Hair follicle dermal papilla cell (primary cell): ENCODE results near the gene TP53TG5. TPM values are rescaled to one million over a fixed set of nuclear protein-coding genes. Genes with fewer than 3 reads are reported as not detected.

Source experiments
- small RNA-seq: library from RNA; depleted of rRNA; stranded (forward); fragments of <200 nt; gene quantifications from one replicate; pipeline ENCODE3, GENCODE V24; 2012
- total RNA-seq: library from RNA; depleted of rRNA; stranded (reverse); fragments of >200 nt; gene quantifications from 2 replicates; pipeline ENCODE4 v1.2.3, GENCODE V29; 2012

TP53TG5 gene
- not detected in 2 replicates for total RNA-seq

GRCh38 chr20:45378191-45378590 is at the start of gene TP53TG5:
Gene TP53TG5, minus strand, starts transcription at chr20:45378325. Its CDS starts 89 bp downstream, at chr20:45378236.

GRCh38 chr20:45415822-45416637 is 37.9 kb upstream of the TP53TG5 start, which contains the start of gene PIGT:
Gene PIGT, plus strand, starts transcription at chr20:45416141. Its CDS starts 16 bp downstream, at chr20:45416157.

GRCh38 chr20:45407783-45408645 is 29.9 kb upstream of the TP53TG5 start, which contains the start of gene DBNDD2:
Gene DBNDD2, plus strand, starts transcription at chr20:45408289. Its CDS starts 179 bp downstream, at chr20:45408468.

GRCh38 chr20:45362804-45363610 is 15.1 kb downstream of the TP53TG5 start, which contains the start of gene SYS1:
Gene SYS1, plus strand, starts transcription at chr20:45363156. Its CDS starts 376 bp downstream, at chr20:45363532.

GRCh38 chr20:45347936-45348778 is 30.0 kb downstream of the TP53TG5 start, which contains the start of gene SDC4:
Gene SDC4, minus strand, starts transcription at chr20:45348424. Its CDS starts 40 bp downstream, at chr20:45348384.

Small RNA genes lying within 50 kb of the gene (small RNA-seq; reads per million reads assigned to genes)
- not detected for gene MIR6812

Other genes with a start within 250 kb of the TP53TG5 start
- not detected in 2 replicates for gene PI3, start 203.4 kb downstream of the TP53TG5 start, total RNA-seq
- gene SEMG1, start 171.3 kb downstream of the TP53TG5 start, total RNA-seq, result not detected in 2 replicates
- not detected in 2 replicates for gene SEMG2, start 157.0 kb downstream of the TP53TG5 start, total RNA-seq
- not detected in 2 replicates for gene SLPI, start 123.8 kb downstream of the TP53TG5 start, total RNA-seq
- gene RBPJL, start 71.5 kb downstream of the TP53TG5 start, total RNA-seq, result not detected in 2 replicates
- gene MATN4, start 70.0 kb downstream of the TP53TG5 start, total RNA-seq, result not detected in 2 replicates
- 170 and 210 TPM in 2 replicates for gene SDC4, start 29.9 kb downstream of the TP53TG5 start, total RNA-seq
- 32.5 and 33.3 TPM in 2 replicates for gene SYS1, start 15.2 kb downstream of the TP53TG5 start, total RNA-seq
- gene DBNDD2, start 30.0 kb upstream of the TP53TG5 start, total RNA-seq, result 3.9 and 10.2 TPM in 2 replicates
- 51.0 and 63.4 TPM in 2 replicates for gene PIGT, start 37.8 kb upstream of the TP53TG5 start, total RNA-seq
- not detected in 2 replicates for gene WFDC2, start 91.4 kb upstream of the TP53TG5 start, total RNA-seq
- gene SPINT3, start 137.3 kb upstream of the TP53TG5 start, total RNA-seq, result not detected in 2 replicates
- not detected in 2 replicates for gene WFDC6, start 161.2 kb upstream of the TP53TG5 start, total RNA-seq
- not detected in 2 replicates for gene EPPIN, start 169.1 kb upstream of the TP53TG5 start, total RNA-seq
- gene WFDC8, start 201.0 kb upstream of the TP53TG5 start, total RNA-seq, result not detected in 2 replicates